GM21515 (cell line): Measurements from ENCODE around the gene PTPRA.
A peak's percentile ranks its signal among the peaks of the same experiment; 100 is the strongest.

ENCODE experiments used
- ATAC-seq: cut with Tn5 transposase; IDR thresholded peaks from one replicate; pipeline ENCODE4 v1.9.1; 2021; ENCODE audit not compliant: unreplicated experiment

The PTPRA gene

DNA sequence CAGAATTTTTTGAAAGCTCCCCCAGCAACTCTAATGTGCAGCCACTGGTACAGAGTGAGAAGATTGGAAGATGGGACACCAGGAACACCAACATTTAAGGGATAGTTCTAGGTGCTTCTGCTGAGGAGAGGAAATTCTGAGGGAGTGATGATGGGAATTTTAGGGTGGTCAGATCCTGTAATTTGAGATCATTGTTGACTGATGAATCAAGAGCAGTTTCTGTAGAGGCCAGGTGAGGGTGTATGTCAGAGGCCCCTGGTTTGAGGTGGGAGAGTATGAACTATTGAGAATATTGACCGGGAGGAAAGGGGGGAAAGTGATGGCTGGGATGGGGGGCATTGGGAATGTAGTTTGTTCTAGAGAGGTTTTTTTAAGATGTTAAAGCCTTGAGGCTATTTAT is 47.2 kb downstream of the PTPRA start:
- ATAC-seq: no peak

DNA sequence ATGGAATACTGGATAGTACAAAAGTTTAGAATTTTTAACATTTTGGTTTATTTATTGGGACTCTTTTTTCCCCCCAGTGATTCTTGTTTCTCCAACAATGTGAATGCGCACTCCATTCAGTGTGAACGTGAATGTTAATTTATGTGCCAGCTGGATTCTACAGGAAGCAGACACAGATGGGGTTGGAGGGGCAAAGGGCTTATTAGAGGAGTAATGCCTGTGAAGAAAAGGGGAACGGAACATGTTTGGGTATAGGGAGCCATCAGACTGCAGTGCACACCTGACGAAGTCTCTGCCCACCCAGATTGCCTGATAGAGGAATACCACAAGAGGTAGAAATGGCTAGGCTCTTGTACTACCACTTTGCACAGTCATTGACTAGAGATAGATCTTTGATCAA is 48.2 kb downstream of the PTPRA start:
- no peak for ATAC-seq

DNA sequence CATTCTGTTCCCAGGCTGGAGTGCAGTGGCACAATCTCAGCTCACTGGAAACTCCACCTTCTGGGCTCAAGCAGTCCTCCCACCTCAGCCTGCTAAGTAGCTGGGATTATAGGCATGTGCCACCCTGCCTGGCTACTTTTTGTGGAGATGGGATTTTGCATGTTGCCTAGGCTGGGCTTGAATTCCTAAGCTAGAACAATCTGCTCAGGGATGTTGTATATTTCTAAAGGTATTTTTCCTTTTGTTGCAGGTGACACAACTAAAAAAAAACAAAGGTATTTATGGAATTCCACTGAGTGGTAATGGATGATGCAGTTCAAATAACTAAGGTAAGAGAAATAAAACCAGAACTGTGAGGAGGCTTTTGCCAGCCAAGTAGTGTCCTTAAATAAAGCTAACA is 49.7 kb downstream of the PTPRA start:
- ATAC-seq: no peak

DNA sequence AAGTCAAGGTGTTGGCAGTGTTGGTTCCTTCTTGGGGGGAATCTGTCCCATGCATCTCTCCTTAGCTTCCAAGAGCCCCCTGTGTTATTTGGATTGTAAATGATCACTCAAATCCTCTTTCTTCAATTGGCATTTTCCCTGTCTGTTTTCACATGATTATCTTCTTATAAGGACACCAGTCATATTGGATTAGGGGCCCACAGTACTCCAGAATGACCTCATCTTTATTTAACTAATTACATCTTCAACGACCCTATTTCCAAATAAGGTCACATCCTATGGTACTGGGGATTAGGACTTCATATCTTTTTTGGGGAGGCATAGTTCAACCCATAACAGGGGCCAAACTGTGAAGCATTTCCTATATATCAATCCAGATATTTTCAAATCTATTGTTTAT is 57.3 kb downstream of the PTPRA start:
- no peak for ATAC-seq

DNA sequence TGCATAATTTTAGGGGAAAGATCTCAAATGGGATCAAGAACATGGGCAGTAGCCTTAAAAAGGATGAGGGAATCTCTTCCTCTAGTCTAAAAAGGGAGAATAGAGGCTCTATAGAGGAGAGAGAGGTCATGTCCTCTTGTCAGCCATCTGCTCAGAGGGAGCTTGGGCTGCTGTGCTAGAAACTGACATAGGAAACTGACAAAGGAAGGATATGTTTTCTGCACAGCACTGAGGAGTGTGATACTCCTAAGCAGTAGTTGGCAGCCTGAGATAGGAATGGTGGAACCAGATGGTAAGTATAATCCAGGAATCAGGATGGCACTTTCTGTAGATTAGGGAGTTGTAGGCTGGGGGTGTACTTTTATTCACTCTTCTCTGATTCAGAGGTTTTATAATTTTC is 59.2 kb downstream of the PTPRA start:
- no peak for ATAC-seq

DNA sequence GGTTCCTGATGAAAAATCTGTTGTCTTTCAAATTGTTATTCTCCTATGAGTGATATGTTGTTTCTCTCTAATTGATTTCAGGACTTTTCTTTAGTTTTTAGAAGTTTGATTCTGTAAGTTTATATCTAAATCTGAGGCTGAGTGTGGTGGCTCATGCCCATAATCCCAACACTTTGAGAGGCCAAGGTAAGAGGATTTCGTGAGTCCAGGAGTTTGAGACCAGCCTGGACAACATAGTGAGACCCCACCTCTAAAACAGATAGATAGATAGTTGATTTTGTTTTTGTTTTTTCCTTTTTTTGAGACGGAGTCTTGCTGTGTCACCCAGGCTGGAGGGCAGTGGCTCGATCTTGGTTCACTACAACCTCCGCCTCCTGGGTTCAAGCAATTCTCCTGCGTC is 64.6 kb downstream of the PTPRA start:
- no peak for ATAC-seq

DNA sequence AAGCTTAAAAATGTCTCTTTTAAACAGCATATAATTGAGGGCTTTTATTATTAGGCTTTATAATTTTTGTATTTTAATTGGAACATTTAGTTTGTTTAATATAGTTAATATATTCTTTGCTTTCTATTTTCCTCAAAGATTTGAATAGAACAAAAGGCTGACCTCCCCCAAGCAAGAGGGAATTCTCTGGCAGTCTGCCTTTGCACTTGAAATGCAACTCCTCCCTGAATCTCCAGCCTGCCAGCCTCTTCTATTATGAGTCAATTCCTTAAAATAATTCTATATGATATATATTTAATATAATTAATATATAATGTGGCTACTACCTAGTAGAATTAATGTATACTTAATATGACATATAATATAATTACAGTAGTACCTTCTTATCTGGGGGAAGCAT is 69.2 kb downstream of the PTPRA start:
- no peak for ATAC-seq

DNA sequence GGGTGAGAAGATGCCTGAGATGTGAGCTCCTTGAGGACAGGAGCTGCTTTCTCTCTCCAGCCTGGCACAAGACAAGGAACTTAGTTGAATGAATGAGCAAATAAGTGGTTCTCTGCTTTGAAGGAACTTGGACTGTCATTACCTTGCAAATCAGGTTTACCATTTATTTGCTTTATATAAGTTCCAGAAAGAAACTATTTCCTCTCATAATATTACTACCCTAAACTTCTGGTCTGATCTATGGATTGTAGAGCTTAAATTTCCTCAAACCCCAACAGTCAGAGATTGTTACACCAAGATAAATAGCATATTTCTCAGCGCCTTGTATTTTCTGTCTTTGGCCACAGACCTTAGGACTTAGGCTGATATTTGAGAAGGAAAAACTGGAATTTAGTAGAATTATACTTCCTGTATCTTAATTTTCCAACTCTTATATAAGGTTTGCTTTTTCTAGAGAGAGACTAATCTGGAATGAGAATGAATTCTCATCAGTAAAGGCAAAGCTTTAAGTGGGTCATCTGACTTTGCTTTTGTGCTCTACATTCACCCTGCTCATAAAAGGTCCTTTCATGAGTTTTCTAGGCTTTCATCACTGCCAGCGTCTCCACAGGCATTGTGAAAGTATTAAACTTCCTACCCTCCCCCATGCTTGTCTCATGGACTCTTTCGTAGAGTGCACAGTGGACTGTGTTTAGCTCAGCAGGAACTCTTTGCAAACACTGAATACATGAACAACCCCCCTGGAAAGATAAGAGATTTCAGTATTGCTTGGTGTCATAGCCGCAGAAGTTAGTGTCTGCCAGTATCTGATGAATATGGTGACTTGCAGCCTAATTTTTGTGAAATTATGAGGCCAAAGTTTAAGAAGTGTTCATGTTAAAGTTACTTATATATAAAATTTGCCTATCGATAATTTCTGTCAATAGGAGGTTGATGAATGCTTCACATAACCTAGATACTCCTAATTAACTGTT is 74.0 kb downstream of the PTPRA start:
- no peak for ATAC-seq

DNA sequence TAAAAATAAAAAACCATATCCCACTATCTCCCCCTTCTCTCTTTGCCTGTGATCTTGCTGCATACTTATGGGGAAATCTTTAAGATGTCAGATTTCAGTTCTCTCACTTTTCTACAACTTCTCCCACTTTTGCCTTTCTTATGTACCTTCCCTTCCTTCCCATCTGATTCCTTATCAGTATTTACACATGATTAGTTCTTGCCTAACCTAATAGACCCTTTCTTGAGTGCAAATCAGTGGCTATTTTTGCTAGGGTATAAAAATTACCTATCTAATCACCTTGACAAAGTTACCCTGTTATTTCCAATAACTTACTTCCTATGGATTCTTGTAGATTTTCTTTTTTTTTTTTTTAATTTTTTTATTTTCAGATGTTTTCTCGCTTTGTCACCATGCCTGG is 75.7 kb downstream of the PTPRA start:
- no peak for ATAC-seq

DNA sequence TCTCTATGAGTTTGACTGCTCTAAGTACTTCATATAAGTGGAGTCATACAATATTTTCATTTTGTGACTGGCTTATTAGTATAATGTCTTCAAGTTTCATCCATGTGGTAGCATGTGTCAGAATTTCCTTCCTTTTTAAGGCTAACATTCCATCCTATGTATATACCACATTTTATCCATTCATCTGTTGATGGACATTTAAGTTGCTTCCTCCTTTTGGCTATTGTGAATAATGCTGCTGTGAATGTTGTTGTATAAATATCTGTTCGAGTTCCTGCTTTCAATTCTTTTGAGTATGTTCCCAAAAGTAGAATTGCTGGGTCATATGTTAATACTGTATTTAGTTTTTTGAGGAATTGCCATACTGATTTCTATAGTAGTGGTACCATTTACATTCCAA is 79.5 kb downstream of the PTPRA start:
- no peak for ATAC-seq

DNA sequence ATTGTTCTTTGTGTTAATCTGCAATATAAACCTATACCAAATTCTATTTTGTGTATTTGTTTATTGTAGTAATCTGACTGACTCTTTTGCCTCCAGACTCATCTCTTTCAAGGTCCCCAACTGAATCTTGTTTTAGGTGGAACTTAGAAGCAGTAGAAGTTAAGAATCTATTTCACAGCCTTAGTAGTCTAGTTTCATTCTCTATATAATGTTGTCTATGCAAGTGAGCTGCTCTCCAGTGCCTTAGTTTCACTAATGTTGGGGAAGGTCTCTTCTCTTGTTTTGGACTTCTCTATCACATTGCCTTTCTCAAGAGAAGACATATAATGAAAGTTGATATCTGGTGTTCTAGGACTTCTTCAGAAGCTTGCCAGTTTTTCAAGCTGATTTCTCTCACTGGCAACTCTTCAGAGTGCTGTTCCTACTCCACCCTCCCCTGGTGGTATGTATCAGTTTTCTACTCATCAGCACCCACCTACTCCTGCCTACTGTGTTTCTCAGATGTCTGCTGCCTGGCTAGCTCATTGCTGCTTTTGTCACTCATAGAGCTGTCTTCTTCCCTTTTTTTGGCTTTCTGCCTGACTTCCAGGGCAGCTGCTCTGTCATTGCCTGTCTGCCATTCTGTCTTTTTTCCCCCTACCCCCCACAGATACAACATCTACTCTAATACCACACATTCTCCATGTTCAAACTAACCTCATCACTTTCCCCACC is 82.1 kb downstream of the PTPRA start:
- ATAC-seq: peak; percentile 75

DNA sequence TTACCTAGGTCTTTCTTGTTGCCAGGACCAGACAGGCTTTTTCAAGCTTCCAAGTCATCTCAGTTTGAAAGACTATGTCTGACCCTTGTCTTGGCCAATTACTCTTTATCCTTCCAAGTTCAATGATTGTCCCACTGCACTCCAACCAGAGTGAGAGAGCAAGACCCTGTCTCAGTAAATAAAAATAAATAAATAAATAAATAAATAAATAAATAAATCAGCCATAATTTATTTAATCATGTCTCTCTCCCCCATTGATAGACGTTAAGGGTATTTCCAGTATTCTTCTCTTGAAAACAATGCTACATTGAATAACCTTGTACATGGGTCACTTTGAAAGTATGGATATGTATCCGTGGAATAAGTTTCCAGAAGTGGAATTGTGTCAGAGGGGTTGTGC is 83.2 kb downstream of the PTPRA start:
- no peak for ATAC-seq

DNA sequence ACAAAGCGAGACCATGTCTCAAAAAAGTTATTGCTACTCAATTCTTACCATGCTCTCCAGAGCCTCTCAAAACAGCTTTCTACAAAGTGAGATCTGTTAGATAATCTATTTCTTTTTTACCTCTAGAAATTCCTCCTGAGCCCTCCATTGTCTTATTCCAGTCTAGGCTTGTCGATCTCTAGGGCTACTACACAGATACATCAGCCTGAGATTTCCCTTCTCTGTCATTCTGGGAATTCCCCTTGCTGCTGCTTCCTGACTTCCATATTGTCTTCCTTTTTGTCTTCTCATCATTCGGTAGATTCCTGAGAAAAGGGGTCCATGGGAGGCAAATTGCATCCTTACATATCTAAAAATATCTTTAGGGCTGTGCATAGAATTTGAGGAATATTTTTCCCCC is 94.6 kb downstream of the PTPRA start:
- ATAC-seq: no peak

DNA sequence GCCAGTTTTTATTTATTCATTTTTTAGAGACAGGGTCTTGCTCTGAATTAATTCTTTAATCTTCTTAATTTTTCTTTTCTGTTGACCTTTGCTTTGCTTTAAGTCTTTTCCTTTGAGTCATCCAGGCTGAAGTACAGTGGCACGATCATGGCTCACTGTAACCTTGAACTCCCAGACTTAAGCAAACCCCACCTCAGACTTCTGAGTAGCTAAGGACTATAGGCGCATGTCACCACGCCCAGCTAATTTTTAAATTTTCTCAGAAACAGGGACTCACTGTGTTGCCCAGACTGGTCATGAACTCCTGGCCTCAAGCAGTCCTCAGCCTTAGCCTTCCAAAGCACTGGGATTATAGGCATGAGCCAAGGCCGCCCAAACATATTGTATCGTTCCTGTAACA is 98.8 kb downstream of the PTPRA start:
- no peak for ATAC-seq

DNA sequence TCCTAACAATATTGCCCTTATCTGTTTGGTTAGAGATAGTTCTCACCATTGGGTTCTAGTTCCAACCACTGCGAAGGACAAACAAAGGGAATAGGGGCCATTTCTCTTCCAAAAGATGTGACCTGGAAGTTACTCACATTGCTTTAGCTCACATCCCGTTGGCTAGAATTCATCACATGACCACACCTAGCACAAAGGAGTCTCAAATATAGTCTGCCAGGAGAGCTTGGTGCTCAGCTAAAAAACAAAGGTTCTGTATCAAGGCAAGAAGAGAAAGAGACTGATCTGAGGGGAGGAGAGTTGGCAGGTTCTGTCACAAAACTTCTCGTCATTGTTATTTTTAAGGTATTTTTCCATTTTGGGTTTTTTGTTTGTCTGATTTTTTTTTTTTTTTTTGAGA is 100.3 kb downstream of the PTPRA start:
- no peak for ATAC-seq

DNA sequence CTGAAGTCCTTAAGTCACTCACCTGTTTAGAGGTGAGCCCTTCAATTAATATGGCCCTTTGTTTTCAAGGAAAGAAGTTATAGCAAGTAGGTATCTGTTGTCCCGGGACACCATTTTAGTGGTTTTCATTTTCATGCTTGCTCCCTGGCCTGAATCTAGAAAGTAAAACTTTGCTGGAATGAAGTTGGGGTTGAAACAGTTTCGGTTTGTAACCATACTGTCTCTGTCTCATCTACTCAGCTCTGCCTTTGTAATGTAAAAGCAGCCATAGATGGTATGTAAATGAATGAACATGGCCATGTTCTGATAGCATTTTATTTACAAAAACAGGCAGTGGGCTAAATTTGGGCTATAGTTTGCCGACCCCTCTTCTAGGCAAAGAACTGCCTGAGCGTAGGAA is 105.2 kb downstream of the PTPRA start:
- ATAC-seq: no peak

DNA sequence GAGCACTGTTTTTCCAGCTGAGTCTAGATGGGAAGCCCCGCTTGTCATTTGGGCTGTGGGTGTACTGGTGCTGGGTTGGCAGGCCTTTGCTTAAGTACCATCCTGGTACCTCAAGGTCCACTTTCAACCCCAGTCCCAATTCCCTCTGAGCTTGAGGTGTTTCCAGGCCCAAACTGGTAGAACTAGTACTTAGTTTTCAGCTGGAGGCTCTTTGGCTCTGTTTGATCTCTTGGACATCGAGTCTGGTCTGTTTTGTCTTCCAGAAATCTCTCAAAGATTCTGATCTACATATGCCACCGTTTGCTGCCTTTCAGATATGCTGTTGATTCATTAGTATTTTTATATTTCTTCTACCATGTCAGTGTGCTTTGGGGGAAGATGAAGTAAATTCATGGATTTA is 108.4 kb downstream of the PTPRA start:
- no peak for ATAC-seq

DNA sequence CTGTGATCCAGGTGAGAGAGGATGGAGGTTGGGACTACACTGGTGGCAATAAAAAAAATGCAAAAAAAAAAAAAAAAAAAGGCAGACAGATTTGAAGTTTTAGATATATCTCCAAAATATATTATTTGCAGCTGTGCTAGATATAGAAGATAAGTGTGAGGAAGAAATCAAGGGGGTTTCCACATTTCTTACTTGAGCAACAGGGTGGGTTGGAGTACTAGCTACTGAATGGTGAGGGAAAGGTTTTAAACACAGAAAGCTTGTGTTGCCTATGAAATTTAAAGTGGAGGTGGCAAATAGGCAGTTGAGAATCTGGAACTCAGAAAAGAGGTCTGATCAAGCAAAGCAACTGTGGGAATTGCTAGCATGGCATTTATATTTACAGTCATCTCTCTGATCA is 110.2 kb downstream of the PTPRA start:
- no peak for ATAC-seq

DNA sequence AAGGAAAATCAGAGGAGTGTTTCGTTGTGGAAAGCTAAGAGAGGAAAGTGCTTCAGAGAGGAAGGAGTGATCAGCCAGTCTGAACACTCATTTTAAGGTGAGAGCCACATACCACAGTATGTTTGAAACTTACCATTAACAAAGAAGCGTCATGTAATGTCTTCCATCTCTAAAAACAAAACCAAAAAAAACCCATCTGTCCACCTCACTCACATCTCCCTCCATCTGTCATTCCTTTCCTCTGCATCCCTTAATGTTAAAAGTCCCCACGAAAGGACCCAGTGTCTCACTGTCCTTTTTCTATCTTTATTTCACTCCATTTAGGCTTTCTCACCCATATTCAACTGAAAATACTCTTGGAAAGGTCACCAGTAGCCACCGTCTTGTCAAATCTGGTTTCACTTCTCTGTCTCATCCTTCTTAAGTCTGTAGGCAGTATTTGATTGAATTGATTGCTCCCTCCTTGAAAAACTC is 110.8 kb downstream of the PTPRA start:
- ATAC-seq: no peak

DNA sequence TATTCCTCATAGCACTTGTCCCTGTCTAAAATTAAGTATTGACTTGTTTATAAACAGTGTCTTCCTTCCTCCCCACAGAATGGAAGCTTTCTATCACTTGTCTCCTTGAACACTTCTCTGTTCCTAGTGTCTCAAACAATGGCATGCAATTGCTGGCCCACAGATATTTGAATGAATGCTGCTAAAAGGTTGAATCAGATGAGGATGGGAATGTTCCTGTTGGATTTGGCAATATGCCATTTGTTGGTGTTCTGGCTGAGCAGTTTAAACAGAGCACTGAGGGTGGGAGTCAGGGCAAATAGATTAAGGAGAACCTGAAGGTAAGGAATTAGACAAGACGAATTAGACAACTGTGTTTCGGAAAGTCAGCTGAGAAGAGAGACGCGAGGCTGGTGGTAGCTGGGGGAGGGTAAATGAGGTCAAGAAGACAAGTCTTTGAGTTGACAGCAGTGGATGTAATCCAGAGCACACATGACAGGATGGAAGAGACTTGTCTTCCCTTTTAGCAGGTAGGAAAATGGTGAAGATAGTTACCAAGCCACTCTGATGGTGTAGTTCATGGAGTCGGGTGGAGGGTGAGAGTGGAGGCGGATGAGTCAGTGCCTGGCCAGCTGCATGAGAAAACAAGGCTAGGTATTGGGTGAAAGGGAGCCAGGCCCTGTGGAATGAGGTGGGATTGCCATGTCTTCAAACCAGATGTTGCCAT is 111.8 kb downstream of the PTPRA start:
- no peak for ATAC-seq

DNA sequence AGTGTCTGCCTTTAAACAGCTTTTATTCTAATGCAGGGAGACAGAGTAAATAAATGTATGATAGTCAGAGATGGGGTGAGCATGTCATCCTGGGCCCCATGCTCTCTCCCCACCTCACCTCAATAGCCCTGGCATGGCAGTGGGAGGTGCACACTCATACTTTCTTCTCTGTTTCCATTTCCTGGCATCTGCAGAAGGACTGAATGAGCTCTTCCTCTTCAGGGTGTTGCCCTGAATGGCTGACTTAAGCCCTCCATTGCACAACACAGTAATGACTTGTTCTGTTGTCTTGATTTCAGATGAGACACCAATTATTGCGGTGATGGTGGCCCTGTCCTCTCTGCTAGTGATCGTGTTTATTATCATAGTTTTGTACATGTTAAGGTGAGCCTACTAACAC is 113.2 kb downstream of the PTPRA start:
- no peak for ATAC-seq

DNA sequence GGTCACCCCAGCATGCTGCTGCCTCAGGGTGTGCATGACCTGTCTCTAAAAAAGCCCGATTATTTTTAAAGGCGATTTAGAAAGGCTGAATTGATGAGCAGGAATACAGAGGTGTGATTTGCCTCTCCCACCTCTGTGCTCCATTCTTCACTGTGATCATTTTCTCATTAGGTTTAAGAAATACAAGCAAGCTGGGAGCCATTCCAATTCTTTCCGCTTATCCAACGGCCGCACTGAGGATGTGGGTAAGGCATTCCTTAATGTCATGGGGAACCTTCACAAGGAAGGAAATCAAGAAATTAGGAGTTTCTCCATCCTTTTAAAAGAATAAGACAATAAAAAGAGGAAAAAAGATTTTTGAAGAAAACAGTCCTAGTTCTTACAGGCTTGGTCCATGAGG is 114.6 kb downstream of the PTPRA start:
- no peak for ATAC-seq
